ENCODE results near the gene C1orf35.

The C1orf35 gene

DNA sequence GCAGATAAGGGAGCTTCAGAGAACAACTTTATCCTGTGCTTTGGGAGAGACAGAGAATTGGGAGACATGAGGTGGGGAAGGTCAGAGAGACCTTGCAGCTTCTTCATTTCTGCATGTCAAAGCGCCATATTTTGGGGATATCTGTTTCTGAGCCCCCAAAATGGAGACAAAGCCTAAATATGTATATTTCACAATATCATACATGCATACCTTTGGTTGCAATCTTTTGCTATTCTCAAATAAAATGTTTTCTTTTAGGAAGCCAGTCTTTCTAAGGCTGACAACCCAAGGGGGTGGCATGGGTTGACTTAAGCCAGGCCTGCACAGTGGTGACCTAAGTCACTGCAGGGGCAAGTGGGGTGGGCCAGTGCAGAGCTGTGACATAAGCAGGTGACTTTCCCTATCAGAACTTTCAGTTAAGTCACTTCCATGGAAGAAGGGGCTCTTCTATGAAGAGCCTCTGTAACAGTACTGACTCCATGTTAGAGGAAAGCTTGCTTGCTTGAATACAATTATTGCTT, 19.9 kb upstream of the C1orf35 start:
- TF ChIP-seq, protein P1, sequence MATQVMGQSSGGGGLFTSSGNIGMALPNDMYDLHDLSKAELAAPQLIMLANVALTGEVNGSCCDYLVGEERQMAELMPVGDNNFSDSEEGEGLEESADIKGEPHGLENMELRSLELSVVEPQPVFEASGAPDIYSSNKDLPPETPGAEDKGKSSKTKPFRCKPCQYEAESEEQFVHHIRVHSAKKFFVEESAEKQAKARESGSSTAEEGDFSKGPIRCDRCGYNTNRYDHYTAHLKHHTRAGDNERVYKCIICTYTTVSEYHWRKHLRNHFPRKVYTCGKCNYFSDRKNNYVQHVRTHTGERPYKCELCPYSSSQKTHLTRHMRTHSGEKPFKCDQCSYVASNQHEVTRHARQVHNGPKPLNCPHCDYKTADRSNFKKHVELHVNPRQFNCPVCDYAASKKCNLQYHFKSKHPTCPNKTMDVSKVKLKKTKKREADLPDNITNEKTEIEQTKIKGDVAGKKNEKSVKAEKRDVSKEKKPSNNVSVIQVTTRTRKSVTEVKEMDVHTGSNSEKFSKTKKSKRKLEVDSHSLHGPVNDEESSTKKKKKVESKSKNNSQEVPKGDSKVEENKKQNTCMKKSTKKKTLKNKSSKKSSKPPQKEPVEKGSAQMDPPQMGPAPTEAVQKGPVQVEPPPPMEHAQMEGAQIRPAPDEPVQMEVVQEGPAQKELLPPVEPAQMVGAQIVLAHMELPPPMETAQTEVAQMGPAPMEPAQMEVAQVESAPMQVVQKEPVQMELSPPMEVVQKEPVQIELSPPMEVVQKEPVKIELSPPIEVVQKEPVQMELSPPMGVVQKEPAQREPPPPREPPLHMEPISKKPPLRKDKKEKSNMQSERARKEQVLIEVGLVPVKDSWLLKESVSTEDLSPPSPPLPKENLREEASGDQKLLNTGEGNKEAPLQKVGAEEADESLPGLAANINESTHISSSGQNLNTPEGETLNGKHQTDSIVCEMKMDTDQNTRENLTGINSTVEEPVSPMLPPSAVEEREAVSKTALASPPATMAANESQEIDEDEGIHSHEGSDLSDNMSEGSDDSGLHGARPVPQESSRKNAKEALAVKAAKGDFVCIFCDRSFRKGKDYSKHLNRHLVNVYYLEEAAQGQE (IDR thresholded peaks at IDR 0.05; ENCODE audit: insufficient replicate concordance, low read depth) = no peak
- TF ChIP-seq GABPA (IDR thresholded peaks at IDR 0.05; ENCODE audit: low read depth) = no peak
- TF ChIP-seq, protein P2, sequence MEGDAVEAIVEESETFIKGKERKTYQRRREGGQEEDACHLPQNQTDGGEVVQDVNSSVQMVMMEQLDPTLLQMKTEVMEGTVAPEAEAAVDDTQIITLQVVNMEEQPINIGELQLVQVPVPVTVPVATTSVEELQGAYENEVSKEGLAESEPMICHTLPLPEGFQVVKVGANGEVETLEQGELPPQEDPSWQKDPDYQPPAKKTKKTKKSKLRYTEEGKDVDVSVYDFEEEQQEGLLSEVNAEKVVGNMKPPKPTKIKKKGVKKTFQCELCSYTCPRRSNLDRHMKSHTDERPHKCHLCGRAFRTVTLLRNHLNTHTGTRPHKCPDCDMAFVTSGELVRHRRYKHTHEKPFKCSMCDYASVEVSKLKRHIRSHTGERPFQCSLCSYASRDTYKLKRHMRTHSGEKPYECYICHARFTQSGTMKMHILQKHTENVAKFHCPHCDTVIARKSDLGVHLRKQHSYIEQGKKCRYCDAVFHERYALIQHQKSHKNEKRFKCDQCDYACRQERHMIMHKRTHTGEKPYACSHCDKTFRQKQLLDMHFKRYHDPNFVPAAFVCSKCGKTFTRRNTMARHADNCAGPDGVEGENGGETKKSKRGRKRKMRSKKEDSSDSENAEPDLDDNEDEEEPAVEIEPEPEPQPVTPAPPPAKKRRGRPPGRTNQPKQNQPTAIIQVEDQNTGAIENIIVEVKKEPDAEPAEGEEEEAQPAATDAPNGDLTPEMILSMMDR (IDR thresholded peaks at IDR 0.05; ENCODE audit: insufficient read depth, low read length) = no peak
- no peak for TF ChIP-seq SPI1 (IDR thresholded peaks at IDR 0.05; ENCODE audit: borderline replicate concordance, low read depth)
- no peak for TF ChIP-seq POLR2AphosphoS5 (IDR thresholded peaks at IDR 0.05; ENCODE audit: low read depth)
- H3K27me3 ChIP-seq (ENCODE audit: insufficient read depth, poor library complexity, severe bottlenecking) = no peaks in the 10 kb centered on the region
- no peak for DNase-seq (ENCODE audit: low read depth in 1 of 2, low spot score in 1 of 2)
- H3K4me3 ChIP-seq (replicated peaks; ENCODE audit: insufficient read depth, low read length) = no peak overlapping the region
- no peak overlapping the region for H3K27ac ChIP-seq (replicated peaks)

DNA sequence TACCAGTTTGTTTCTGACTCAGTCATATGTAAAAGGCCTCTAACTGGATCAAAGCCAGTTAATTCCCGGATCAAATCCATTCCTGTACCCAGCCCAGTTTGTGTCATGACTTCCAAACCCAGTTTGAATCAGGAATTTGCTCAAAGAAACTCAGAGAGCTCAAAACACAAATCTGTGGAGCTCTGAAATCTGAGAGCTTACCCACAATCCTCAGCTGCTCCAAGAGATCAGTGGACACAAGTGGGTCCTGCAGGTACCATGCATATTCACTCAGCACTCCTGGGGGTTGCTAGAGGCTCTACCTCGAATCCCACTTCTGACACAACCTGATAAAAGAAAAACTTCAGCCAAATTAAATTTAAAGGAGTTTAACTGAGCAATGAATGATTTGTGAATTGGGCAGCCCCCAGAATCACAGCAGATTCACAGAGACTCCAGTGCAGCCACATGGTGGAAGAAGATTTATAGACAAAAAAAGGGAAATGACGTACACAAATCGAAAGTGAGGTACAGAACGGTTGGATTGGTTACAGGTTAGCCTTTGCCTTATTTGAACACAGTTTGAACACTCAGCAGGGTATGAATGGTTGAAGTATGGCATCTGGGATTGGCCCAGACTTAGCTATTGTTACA, 17.8 kb upstream of the C1orf35 start:
- TF ChIP-seq POLR2AphosphoS5 (IDR thresholded peaks at IDR 0.05; ENCODE audit: low read depth) = no peak
- TF ChIP-seq, protein P1 (IDR thresholded peaks at IDR 0.05; ENCODE audit: insufficient replicate concordance, low read depth) = no peak
- TF ChIP-seq GABPA (IDR thresholded peaks at IDR 0.05; ENCODE audit: low read depth) = no peak
- no peak for TF ChIP-seq SPI1 (IDR thresholded peaks at IDR 0.05; ENCODE audit: borderline replicate concordance, low read depth)
- TF ChIP-seq, protein P2 (IDR thresholded peaks at IDR 0.05; ENCODE audit: insufficient read depth, low read length) = no peak
- Histone ChIP-seq H3K4me3 (replicated peaks; ENCODE audit: insufficient read depth, low read length) (no peak overlapping the region), H3K27ac (replicated peaks) (no peak overlapping the region), H3K27me3 (ENCODE audit: insufficient read depth, poor library complexity, severe bottlenecking) (no peaks in the 10 kb centered on the region)
- no peak for DNase-seq (ENCODE audit: low read depth in 1 of 2, low spot score in 1 of 2)

DNA sequence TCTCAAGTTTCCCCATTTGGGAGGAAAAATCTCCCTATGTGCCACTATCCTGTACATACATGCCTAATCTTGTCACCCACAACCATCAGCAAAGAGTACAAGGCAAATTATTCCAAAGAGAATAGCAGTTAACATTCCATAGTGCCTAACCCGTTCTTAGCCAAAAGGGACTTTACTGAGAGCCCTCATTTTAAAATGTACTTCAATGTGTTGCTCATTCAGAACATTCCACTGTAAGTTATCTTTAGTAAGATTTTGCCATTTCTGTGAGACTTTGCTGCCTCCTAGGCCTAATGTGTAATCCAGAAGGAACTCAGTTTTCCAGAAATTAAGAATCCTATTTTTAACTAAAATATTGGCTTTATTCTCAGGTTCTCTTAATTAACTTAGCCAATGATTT, 17.2 kb upstream of the C1orf35 start:
- no peak overlapping the region for H3K27ac ChIP-seq (replicated peaks)
- TF ChIP-seq, protein P1 (IDR thresholded peaks at IDR 0.05; ENCODE audit: insufficient replicate concordance, low read depth) = no peak
- TF ChIP-seq POLR2AphosphoS5 (IDR thresholded peaks at IDR 0.05; ENCODE audit: low read depth) (no peak), GABPA (IDR thresholded peaks at IDR 0.05; ENCODE audit: low read depth) (no peak), SPI1 (IDR thresholded peaks at IDR 0.05; ENCODE audit: borderline replicate concordance, low read depth) (no peak)
- TF ChIP-seq, protein P2 (IDR thresholded peaks at IDR 0.05; ENCODE audit: insufficient read depth, low read length) = no peak
- H3K27me3 ChIP-seq (ENCODE audit: insufficient read depth, poor library complexity, severe bottlenecking) = no peaks in the 10 kb centered on the region
- no peak for DNase-seq (ENCODE audit: low read depth in 1 of 2, low spot score in 1 of 2)
- no peak overlapping the region for H3K4me3 ChIP-seq (replicated peaks; ENCODE audit: insufficient read depth, low read length)
